Measurements from ENCODE around the gene MRPS22. TPM values are rescaled to one million over a fixed set of nuclear protein-coding genes. Genes with fewer than 3 reads are reported as not detected.

The MRPS22 gene
- total RNA-seq, 2 experiments from 2014 or later = 31.9 to 37.2 TPM

- Mint-ChIP-seq H3K27ac (no peak overlapping the region), H3K27me3 (peaks cover 24% of the 10 kb centered on the region), H3K4me1 (no peaks in the 10 kb centered on the region), H3K36me3 (ENCODE audit: low read depth) (no peaks in the 10 kb centered on the region), H3K4me3 (no peak overlapping the region), H3K9me3 (no peaks in the 10 kb centered on the region)
- ChIA-PET POLR2A (no interaction called here), CTCF (no interaction called here)
- DNase-seq = no peak
Observed at GRCh38 chr3:139317660-139318430, 26.0 kb upstream of the MRPS22 start.

- DNase-seq = no peak
- ChIA-PET CTCF (no interaction called here), POLR2A (no interaction called here)
- H3K27me3 Mint-ChIP-seq = peaks cover 21% of the 10 kb centered on the region
- no peak overlapping the region for H3K4me3 Mint-ChIP-seq
- no peaks in the 10 kb centered on the region for H3K4me1 Mint-ChIP-seq
- H3K27ac Mint-ChIP-seq = no peak overlapping the region
- H3K9me3 Mint-ChIP-seq = no peaks in the 10 kb centered on the region
- H3K36me3 Mint-ChIP-seq (ENCODE audit: low read depth) = no peaks in the 10 kb centered on the region
Observed at GRCh38 chr3:139318431-139318816, 25.4 kb upstream of the MRPS22 start.

- CTCF ChIA-PET = interaction anchor here (1.1 to 1.2 kb wide), 2 partner anchors 14 to 207 kb away, joined by 4 read pairs; no protein-coding TSS in a partner anchor
- Mint-ChIP-seq H3K27me3 (peaks cover 20% of the 10 kb centered on the region), H3K27ac (no peak overlapping the region), H3K4me1 (no peaks in the 10 kb centered on the region), H3K9me3 (no peaks in the 10 kb centered on the region), H3K36me3 (ENCODE audit: low read depth) (no peaks in the 10 kb centered on the region), H3K4me3 (no peak overlapping the region)
- POLR2A ChIA-PET = no interaction called here
- no peak for DNase-seq
Observed at GRCh38 chr3:139318826-139319225, 25.0 kb upstream of the MRPS22 start.

- CTCF ChIA-PET = interaction anchor here (1.1 to 1.2 kb wide), 2 partner anchors 14 to 207 kb away, joined by 4 read pairs; no protein-coding TSS in a partner anchor
- peaks cover 15% of the 10 kb centered on the region for H3K27me3 Mint-ChIP-seq
- no peak for DNase-seq
Observed at GRCh38 chr3:139319428-139320402, 24.1 kb upstream of the MRPS22 start.

GRCh38 chr3:139320551-139321309, 23.1 kb upstream of the MRPS22 start:
- ChIA-PET POLR2A (no interaction called here), CTCF (interaction anchor here (1.2 to 1.3 kb wide), 2 partner anchors 209 to 405 kb away, joined by 3 read pairs; no protein-coding TSS in a partner anchor)
- H3K27me3 Mint-ChIP-seq = peaks cover 10% of the 10 kb centered on the region
- H3K4me1 Mint-ChIP-seq = no peaks in the 10 kb centered on the region
- no peak overlapping the region for H3K4me3 Mint-ChIP-seq
- H3K9me3 Mint-ChIP-seq = no peaks in the 10 kb centered on the region
- no peaks in the 10 kb centered on the region for H3K36me3 Mint-ChIP-seq (ENCODE audit: low read depth)
- no peak for DNase-seq
- no peak overlapping the region for H3K27ac Mint-ChIP-seq

More at GRCh38 chr3:139319428-139320402, 24.1 kb upstream of the MRPS22 start:
- no peaks in the 10 kb centered on the region for H3K4me1 Mint-ChIP-seq
- no peak overlapping the region for H3K4me3 Mint-ChIP-seq
- no peaks in the 10 kb centered on the region for H3K9me3 Mint-ChIP-seq
- H3K27ac Mint-ChIP-seq = no peak overlapping the region
- no peaks in the 10 kb centered on the region for H3K36me3 Mint-ChIP-seq (ENCODE audit: low read depth)
- POLR2A ChIA-PET = no interaction called here

- no peak for DNase-seq
- POLR2A ChIA-PET = no interaction called here
- Mint-ChIP-seq H3K4me1 (no peaks in the 10 kb centered on the region), H3K36me3 (ENCODE audit: low read depth) (no peaks in the 10 kb centered on the region), H3K27me3 (peaks cover 2% of the 10 kb centered on the region), H3K4me3 (no peak overlapping the region), H3K27ac (no peak overlapping the region), H3K9me3 (no peaks in the 10 kb centered on the region)
- CTCF ChIA-PET = no interaction called here
Observed at GRCh38 chr3:139322346-139322745, 21.5 kb upstream of the MRPS22 start.

- H3K36me3 Mint-ChIP-seq (ENCODE audit: low read depth) = no peaks in the 10 kb centered on the region
- H3K27ac Mint-ChIP-seq = no peak overlapping the region
- ChIA-PET POLR2A (no interaction called here), CTCF (no interaction called here)
- H3K4me1 Mint-ChIP-seq = peaks cover 4% of the 10 kb centered on the region
- DNase-seq = no peak
- H3K9me3 Mint-ChIP-seq = no peaks in the 10 kb centered on the region
- no peak overlapping the region for H3K4me3 Mint-ChIP-seq
- no peaks in the 10 kb centered on the region for H3K27me3 Mint-ChIP-seq
Observed at GRCh38 chr3:139323146-139323545, 20.7 kb upstream of the MRPS22 start.

GRCh38 chr3:139324456-139324855, 19.4 kb upstream of the MRPS22 start:
- POLR2A ChIA-PET = no interaction called here
- Mint-ChIP-seq H3K4me1 (peaks cover 15% of the 10 kb centered on the region), H3K9me3 (no peaks in the 10 kb centered on the region), H3K4me3 (no peak overlapping the region), H3K27me3 (peaks cover 2% of the 10 kb centered on the region), H3K36me3 (ENCODE audit: low read depth) (no peaks in the 10 kb centered on the region), H3K27ac (no peak overlapping the region)
- no peak for DNase-seq
- CTCF ChIA-PET = interaction anchor here (0.7 kb wide), 1 partner anchor 388 kb away, joined by 5 read pairs; no protein-coding TSS in a partner anchor

- DNase-seq = no peak
- no peaks in the 10 kb centered on the region for H3K9me3 Mint-ChIP-seq
- H3K27me3 Mint-ChIP-seq = peaks cover 8% of the 10 kb centered on the region
- ChIA-PET CTCF (no interaction called here), POLR2A (no interaction called here)
- H3K4me3 Mint-ChIP-seq = no peak overlapping the region
- no peaks in the 10 kb centered on the region for H3K36me3 Mint-ChIP-seq (ENCODE audit: low read depth)
- peaks cover 18% of the 10 kb centered on the region for H3K4me1 Mint-ChIP-seq
- H3K27ac Mint-ChIP-seq = no peak overlapping the region
Observed at GRCh38 chr3:139325551-139325950, 18.3 kb upstream of the MRPS22 start.

GRCh38 chr3:139326131-139326530, 17.7 kb upstream of the MRPS22 start:
- Mint-ChIP-seq H3K27me3 (peaks cover 9% of the 10 kb centered on the region), H3K4me1 (peaks cover 18% of the 10 kb centered on the region), H3K9me3 (no peaks in the 10 kb centered on the region), H3K36me3 (ENCODE audit: low read depth) (no peaks in the 10 kb centered on the region), H3K27ac (no peak overlapping the region), H3K4me3 (no peak overlapping the region)
- CTCF ChIA-PET = interaction anchor here (1.0 to 1.2 kb wide), 2 partner anchors 214 to 216 kb away, joined by 4 read pairs; no protein-coding TSS in a partner anchor
- POLR2A ChIA-PET = no interaction called here
- no peak for DNase-seq

GRCh38 chr3:139326707-139327106, 17.1 kb upstream of the MRPS22 start:
- Mint-ChIP-seq H3K9me3 (no peaks in the 10 kb centered on the region), H3K27ac (no peak overlapping the region), H3K27me3 (peaks cover 12% of the 10 kb centered on the region), H3K36me3 (ENCODE audit: low read depth) (no peaks in the 10 kb centered on the region), H3K4me3 (no peak overlapping the region), H3K4me1 (peaks cover 18% of the 10 kb centered on the region)
- CTCF ChIA-PET = interaction anchor here (1.0 to 1.2 kb wide), 2 partner anchors 214 to 216 kb away, joined by 4 read pairs; no protein-coding TSS in a partner anchor
- no peak for DNase-seq
- POLR2A ChIA-PET = no interaction called here

GRCh38 chr3:139327231-139327630, 16.6 kb upstream of the MRPS22 start:
- Mint-ChIP-seq H3K4me3 (no peak overlapping the region), H3K27me3 (peaks cover 17% of the 10 kb centered on the region), H3K9me3 (no peaks in the 10 kb centered on the region), H3K27ac (no peak overlapping the region), H3K4me1 (peaks cover 18% of the 10 kb centered on the region), H3K36me3 (ENCODE audit: low read depth) (no peaks in the 10 kb centered on the region)
- ChIA-PET POLR2A (no interaction called here), CTCF (interaction anchor here (1.0 to 5.5 kb wide), 3 partner anchors 215 to 217 kb away, joined by 4 to 74 read pairs (median 4); no protein-coding TSS in a partner anchor)
- DNase-seq = no peak
